DMS53 (cell line): ENCODE results near the gene FBXL20.
"Not testable (repeated sequence)": the region's sequence is repeated elsewhere in the genome, so short reads cannot be mapped to it uniquely, and the experiment has no call there.

Source experiments
- DNase-seq: peaks from one replicate; lab custom pipeline; 2025; lab: John Stamatoyannopoulos, UW

The FBXL20 gene

DNA sequence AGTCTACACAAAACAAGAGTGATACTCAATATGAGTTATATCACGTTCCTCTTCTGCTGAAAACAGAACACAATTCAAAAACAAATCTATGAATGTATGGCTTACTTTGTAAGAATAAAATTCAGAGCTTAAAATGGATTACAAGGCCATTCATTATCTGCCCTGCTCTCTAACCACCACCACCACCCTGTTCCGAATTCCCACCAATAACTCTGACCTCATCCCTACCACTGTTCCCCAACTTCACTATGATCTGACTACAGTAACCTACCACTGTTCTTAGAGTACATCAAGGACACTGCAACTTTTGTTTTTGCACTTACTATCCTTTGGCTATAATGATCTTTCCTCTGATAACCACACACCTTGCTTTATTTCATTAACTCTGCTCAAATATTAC, 21.3 kb downstream of the FBXL20 start:
- no peak for DNase-seq

DNA sequence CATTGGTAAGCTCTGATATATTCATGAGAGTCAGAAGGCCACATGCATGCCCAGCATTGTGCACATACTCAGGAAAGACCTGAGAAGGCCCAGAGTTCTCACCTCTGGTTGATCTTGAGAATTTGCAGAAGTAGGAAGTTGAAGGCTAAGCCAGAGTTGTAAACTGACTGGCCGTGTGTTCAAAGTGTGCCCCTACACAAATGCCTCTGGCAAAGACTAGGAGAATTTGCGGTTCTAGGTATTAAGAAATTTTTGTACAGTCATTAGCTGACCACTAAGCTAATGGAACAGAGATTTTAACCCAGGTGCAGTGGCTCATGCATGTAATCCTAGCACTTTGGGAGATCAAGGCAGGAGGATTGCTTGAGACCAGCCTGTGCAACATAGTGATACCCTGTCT, 25.0 kb downstream of the FBXL20 start:
- no peak for DNase-seq

DNA sequence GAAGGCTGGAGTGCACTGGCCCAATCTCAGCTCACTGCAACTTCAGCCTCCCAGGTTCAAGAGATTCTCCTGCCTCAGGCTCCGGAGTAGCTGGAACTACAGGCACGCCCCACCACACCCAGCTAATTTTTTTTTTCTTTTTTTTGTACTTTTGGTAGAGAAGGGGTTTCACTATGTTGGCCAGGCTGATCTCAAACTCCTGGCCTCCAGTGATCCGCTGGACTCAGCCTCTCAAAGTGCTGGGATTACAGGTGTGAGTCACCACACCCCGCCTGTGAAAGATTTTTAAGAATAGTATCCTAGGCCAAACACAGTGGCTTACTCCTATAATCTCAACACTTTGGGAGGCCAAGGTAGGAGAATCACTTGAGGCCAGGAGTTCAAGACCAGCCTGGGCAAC, 33.6 kb downstream of the FBXL20 start:
- DNase-seq = not testable (repeated sequence)

DNA sequence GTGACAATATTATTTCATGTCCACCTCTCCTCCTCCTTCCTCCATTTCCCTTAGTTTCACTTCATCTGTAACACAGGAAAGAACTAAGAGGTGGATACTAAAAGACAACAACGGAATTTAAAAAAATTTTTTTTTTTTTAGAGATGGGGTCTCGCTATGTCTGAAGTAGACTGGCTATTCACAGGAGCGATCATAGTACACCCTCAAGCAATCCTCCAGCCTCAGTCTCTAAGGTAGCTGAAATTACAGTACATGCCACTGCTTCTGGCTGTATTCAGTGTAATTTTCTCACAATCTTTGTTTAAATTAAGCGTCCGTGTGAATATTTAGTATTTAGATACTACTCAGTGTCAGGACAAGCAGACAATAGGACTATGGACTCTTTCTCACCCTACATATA, 35.6 kb downstream of the FBXL20 start:
- no peak for DNase-seq

DNA sequence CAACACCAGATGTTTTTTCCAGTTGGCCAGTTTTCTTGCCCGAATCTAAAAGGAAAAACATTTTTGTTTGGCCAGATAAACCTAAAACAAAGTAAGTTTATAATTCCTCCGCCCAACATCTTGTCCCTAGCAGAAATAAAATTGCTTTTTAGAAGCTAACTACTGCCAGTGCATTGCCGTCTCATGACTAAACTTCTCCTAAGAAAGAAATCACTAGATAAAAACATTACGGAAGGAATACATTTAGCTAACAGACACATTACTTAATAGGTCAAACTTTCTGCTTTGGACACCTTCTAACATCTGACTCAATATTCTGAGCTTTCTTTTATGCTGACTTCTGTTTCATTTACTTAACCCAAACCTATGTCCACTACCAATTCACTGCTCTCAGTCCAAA, 36.2 kb downstream of the FBXL20 start:
- no peak for DNase-seq

DNA sequence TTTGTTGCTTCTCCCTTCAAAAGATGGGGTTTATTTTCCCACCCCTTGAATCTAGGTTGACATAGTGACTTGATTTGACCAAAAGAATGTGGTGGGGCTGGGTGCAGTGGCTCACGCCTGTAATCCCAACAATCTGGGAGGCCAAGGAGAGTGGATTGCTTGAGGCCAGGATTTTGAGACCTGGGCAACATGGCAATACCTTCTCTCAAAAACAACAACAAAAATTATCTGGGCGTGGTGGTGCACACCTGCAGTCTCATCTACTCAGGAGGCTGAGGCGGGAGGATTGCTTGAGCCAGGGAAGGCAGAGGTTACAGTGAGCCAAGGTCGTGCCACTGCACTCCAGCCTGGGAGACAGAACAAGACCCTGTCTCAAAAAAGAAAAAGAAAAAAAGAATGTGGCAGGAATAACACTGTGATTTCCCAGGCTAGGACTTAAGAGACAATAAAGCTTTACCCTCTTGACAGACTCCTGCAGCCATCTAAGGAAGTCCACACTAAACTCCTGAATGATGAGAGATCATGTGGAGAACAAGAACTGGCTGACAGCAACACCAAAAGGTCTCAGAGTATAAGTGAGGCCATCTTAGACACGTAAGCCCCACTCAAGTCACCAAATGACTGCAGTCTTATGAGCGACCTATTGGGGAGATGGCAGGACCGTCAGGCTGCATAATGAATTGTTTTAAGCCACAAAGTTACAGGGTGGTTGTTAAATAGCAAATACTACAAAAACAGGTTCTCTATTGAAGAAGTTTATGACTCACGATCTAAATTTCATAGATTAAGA, 37.0 kb downstream of the FBXL20 start:
- DNase-seq = no peak

DNA sequence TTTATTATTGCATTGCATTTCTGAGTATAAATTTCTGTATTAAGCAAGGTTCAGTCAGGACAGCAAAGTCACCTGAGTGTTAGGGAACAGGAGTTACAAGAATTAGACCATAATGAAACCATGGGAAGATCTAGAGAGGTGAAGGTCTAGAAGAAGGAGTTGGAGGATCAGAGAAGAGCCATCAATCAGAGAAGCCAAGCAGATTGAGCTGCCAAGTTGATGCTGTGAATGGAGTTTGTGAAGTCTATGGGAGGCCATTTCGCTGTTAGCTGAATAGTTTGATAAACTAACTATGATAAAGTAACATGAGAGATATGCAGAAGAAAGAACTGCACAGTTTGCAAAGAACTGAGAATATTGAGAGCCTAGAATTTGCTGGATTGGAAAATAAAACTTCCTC, 40.4 kb downstream of the FBXL20 start:
- no peak for DNase-seq

DNA sequence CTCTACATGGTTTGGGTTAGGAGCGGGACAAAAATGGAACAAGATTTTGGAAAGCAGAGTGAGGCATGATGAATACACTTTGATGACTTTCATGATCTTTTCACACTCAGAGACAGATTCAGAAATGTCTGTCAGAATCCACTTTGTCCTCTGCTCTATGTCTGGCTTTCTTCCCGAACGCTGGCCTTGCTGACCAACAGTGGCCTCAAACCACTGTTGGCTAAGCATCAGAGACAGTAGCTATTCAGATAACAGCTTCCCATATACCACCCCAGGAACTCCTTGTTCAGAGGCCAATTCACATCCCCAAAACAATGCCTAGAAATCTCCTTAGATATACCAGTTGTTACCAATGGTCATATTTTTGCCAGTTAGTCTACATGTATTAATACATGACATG, 40.9 kb downstream of the FBXL20 start:
- no peak for DNase-seq

DNA sequence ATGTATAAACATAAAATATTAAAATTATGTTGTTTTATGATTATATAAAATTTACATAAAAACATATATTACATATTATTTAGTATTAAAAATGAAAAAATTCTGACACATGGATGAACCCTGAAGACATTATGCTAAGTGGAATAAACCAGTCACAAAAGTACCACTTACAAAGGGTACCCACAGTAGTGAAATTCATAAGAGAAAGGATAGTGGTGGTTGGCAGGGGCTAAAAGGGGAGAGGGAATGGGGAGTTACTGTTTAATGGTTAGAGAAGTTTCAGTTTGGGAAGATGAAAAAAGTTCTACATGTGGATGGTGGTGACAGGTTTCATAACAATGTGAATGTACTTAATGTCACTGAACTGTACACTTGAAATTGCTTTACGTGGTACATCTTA, 41.4 kb downstream of the FBXL20 start:
- no peak for DNase-seq

DNA sequence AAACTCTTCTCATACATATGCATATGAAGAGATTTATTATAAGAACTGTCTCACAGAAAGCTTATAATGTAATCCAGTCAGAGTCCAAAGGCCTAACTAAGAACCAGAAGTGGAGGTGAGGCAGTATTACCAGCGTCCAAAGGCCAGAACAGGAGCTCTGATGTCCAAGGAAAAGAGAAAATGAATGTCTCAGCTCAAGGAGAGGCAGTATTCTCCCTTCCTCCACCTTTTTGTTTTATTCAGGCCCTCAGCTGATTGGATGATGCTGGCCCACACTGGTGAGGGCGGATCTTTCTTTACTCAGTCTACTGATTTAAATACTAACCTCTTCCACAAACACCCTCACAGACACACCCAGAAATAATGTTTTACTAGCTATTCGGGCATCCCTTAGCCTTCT, 43.4 kb downstream of the FBXL20 start:
- no peak for DNase-seq

DNA sequence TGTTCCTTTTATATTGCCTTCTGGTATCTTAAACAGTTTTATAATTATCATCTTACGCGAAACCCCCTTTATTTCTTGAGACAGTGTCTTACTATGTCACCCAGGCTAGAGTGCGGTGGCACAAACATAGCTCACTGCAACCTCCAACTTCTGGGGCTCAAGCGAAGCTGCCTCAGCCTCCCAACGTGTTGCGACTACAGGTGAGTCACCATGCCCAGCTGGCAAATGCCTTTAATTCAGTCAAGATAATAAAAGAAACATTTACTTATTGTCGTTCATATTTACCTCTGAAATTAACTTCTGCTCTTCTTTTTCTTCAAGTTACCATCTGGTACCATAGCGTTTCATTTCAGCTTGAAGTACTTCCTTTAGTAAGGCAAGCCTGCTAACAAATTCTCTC, 43.9 kb downstream of the FBXL20 start:
- no peak for DNase-seq

DNA sequence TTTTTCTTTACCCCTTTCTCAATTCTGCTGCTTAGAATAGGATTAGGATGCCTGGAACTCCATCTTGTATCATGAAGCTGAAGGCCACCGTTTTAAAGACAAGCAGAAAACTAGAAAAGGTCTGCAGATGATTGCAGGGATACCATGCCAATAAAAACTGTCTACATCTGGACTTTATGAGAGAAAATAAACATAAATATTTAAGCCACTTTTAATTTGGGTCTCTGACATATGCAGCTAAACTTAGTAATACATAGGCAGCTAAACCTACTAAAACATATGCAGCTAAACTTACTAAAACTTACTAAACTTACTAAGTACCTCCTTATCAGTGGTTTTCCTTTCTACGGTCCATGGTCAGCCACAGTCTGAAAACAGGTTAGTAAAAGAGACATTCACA, 48.4 kb downstream of the FBXL20 start:
- DNase-seq = no peak

DNA sequence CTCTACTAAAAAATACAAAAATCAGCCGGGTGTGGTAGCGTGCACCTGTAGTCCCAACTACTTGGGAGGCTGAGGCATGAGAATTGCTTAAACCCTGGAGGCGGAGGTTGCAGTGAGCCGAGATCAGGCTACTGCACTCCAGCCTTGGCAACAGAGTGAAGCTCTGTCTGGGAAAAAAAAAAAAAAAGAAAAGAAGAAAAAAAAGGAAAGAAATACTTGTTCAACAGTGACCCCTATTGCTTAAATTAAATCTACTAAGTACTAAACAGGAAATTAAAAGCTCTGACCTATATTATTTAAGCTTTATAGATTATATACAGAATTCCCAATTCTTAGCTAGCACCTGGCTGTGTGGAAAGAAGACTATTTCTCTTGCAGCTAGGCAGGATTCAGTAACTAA, 48.9 kb downstream of the FBXL20 start:
- DNase-seq = no peak

DNA sequence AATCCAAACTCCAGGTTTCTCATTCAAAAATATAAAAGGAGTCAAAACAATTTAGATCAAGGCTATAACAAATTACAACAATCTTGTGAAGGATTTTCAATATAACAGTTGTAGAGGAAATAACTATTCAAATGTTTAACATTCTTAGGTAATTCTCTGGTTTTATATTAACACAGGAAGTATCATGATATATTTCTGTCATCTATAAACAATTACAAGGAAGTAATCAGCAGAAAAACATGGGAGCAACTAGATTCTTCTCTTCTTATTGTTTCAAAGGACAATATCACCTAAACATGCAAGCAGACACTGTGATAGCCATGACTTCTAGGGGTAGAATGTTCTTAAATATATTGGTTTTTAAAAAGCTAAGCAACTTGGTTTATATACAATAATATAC, 49.9 kb downstream of the FBXL20 start:
- peak; percentile 27 for DNase-seq

DNA sequence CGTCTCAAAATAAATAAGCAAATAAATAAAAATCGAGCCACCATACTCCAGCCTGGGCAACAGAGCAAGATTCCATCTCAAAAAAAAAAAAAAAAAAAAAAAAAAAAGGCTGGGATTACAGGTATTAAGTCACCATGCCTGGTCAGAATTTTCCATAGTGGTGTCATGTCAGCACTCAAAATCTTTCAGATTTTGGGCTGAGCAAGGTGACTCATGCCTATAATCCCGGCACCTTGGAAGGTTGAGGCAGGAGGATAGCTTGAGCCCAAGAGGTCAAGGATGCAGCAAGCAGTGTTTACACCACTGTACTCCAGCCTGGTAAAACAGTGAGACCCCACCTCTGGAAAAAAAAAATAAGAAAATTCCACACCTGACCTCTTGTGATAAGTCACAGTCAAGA, 52.2 kb downstream of the FBXL20 start:
- no peak for DNase-seq

DNA sequence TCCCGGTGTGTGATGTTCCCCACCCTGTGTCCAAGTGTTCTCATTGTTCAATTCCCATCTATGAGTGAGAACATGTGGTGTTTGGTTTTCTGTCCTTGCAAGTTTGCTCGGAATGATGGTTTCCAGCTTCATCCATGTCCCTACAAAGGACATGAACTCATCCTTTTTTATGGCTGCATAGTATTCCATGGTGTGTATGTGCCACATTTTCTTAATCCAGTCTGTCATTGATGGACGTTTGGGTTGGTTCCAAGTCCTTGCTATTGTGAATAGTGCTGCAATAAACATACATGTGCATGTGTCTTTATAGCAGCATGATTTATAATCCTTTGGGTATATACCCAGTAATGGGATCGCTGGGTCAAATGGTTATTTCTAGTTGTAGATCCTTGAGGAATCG, 54.6 kb downstream of the FBXL20 start:
- DNase-seq = not testable (repeated sequence)

DNA sequence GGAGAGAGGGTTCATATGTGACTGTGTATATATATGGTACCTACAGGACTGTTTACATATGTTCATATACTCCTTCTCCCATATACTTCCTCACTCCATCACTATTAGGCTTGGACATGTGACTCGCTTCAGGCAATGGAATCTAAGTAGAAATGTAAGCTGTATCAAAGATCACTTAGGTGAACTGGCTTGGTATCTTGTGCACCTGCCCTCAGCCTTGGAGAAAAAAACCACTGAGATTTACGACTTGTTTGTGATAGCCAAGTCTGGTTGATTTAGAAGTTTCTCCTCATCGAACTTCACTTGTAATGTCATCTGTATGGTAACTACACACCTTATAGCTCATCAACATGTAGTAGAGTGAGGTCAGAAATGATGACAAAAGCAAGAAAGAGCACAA, 59.9 kb downstream of the FBXL20 start:
- DNase-seq = no peak

DNA sequence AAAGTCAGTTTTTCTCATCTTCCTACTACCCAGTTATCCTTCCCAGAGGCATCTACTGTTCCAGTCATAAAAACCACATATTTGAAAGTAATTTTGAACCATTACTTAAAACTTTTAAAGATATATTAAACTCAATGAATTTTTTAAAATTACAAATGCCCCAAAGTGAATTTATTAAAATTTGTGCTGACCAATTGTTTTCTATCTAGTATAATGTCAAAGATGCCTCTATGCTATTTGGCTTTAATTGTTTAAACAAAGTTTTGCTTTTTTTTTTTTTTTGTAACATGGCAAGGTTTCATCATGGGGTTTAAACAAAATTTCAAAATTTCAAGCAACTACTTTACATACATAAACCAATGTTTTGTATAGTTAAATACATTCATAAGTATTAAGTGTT, 60.7 kb downstream of the FBXL20 start:
- no peak for DNase-seq

DNA sequence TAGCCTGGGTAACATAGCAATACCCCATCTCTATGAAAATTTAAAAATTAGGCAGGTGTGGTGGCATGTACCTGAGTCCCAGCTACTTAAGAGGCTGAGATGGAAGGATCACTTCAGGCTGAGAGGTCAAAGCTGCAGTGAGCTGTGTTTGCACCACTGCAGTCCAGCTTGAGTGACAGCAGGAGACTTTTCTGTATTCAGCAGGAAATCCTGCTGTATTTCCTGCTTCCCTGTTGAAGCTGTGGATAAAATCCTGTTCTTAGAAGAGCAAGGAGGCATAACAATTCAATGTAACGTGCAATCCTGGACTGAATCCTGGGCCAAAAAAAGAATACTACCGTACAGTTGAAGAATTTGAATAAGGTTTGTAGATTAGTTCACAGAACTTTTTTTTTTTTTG, 62.2 kb downstream of the FBXL20 start:
- DNase-seq = peak; percentile 7

DNA sequence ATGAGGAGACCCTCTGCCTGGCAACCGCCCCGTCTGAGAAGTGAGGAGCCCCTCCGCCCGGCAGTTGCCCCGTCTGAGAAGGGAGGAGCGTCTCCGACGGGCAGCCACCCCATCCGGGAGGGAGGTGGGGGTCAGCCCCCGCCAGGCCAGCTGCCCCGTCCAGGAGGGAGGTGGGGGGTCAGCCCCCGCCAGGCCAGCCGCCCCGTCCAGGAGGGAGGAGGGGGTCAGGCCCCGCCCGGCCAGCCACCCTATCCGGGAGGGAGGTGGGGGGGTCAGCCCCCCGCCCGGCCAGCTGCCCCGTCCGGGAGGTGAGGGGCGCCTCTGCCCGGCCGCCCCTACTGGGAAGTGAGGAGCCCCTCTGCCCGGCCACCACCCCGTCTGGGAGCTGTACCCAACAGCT, 63.8 kb downstream of the FBXL20 start:
- not testable (repeated sequence) for DNase-seq

DNA sequence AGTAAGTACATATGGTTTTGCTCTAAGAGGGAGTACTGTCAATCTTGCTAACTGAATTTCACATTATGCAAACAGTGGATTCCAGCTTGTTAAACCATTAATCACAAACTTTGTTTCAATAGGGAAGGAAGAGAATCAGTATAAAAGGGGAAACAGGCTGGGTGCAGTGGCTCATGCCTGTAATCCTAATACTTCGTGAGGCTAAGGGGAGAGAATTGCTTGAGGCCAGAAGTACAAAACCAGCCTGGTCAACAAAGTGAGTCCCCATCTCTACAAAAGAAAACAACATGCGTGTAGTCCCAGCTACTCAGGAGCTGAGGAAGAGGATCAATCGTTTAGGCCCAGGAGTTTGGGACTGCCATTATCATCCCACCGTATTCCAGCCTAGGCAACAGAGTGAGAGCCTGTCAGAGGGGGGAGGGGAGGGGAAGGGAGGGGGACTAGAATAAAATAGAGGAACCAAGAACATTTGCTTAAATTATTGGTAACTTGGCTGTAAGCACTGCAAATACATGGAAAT, 65.7 kb downstream of the FBXL20 start:
- DNase-seq = no peak

DNA sequence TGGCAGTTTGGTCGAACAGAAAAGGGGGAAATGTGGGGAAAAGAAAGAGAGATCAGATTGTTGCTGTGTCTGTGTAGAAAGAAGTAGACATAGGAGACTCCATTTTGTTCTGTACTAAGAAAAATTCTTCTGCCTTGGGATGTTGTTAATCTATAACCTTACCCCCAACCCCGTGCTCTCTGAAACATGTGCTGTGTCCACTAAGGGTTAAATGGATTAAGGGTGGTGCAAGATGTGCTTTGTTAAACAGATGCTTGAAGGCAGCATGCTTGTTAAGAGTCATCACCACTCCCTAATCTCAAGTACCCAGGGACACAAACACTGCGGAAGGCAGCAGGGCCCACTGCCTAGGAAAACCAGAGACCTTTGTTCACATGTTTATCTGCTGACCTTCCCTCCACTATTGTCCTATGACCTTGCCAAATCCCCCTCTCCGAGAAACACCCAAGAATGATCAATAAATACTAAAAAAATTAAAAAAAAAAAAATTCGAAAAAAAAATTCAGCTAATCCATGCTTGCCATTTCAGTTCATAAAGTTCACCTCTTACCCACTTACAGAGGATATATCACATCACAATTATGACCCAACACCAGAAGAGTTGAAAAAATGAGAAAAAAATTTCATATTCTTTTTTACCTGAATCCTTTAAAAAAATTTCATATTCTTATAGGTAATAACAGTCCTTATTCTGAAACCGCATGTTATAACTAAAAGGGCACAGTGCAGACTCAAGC, 67.2 kb downstream of the FBXL20 start:
- DNase-seq = not testable (repeated sequence)

DNA sequence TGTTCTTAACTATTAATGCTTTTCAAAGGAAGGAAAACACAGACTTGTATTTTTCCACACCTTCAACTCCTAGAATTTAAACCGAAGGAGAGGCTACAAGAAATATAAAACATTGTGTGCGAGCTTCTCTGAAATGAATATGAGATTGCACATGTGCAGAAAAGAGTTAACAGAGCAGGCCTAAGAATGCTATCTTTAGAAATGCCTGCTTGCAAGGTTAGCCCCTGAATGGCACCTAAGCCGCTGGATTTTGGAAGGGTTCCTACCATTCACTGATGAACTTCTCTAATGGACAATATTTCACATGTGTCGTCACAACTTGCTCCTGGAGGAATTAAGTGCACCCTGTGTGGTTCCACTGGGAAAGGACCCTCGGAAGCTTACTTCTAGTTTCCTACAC, 69.3 kb downstream of the FBXL20 start:
- DNase-seq = no peak

DNA sequence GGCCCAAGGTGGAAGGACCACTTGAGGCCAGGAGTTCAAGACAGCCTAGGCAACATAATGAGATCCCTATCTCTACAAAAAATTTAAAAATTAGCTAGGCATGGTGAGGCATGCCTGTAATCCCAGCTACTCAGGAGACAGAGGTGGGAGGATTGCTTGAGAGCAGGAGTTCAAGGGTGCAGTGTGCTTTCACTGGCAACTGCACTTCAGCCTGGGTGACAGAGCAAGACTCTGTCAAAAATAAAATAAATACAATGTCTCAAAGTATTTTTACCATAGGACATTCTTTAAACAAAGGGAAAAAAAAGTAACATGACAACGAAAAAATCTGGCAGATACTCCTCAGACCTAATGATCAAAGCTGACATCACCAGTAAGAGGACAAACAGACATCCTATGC, 72.6 kb downstream of the FBXL20 start:
- DNase-seq = no peak
